NCI-H1105 (cell line): ENCODE measurements around the gene CLDN22.

Experiments
- DNase-seq: peaks from one replicate; lab custom pipeline; 2025; lab: John Stamatoyannopoulos, UW

CLDN22 gene

GRCh38 chr4:183320211-183321059 is at the start of gene CLDN22:
Gene CLDN22, minus strand, starts transcription at chr4:183320276. Its CDS starts 58 bp downstream, at chr4:183320218.
- DNase-seq: no peak

- DNase-seq: no peak
Observed at GRCh38 chr4:183369073-183369472, 49.0 kb upstream of the CLDN22 start.

- DNase-seq: no peak
Observed at GRCh38 chr4:183366206-183366835, 46.2 kb upstream of the CLDN22 start.

- DNase-seq: no peak
Observed at GRCh38 chr4:183364025-183364424, 43.9 kb upstream of the CLDN22 start.

- DNase-seq: no peak
Observed at GRCh38 chr4:183362916-183363542, 43.0 kb upstream of the CLDN22 start.

GRCh38 chr4:183362036-183362435 is 42.0 kb upstream of the CLDN22 start:
- no peak for DNase-seq

GRCh38 chr4:183360161-183360919 is 40.3 kb upstream of the CLDN22 start:
- no peak for DNase-seq

GRCh38 chr4:183358215-183358755 is 38.2 kb upstream of the CLDN22 start:
- DNase-seq: no peak

GRCh38 chr4:183356931-183357675 is 37.0 kb upstream of the CLDN22 start:
- no peak for DNase-seq

- DNase-seq: no peak
Observed at GRCh38 chr4:183356173-183356830, 36.2 kb upstream of the CLDN22 start.

- no peak for DNase-seq
Observed at GRCh38 chr4:183355405-183355804, 35.3 kb upstream of the CLDN22 start.

- no peak for DNase-seq
Observed at GRCh38 chr4:183354219-183354618, 34.1 kb upstream of the CLDN22 start.

- DNase-seq: no peak
Observed at GRCh38 chr4:183353557-183353956, 33.5 kb upstream of the CLDN22 start.

- DNase-seq: no peak
Observed at GRCh38 chr4:183352546-183352945, 32.5 kb upstream of the CLDN22 start.

- no peak for DNase-seq
Observed at GRCh38 chr4:183350317-183351071, 30.4 kb upstream of the CLDN22 start.

- no peak for DNase-seq
Observed at GRCh38 chr4:183349673-183350072, 29.6 kb upstream of the CLDN22 start.

GRCh38 chr4:183348706-183349659 is 28.9 kb upstream of the CLDN22 start:
- no peak for DNase-seq

GRCh38 chr4:183348136-183348535 is 28.1 kb upstream of the CLDN22 start:
- no peak for DNase-seq

GRCh38 chr4:183347566-183347965 is 27.5 kb upstream of the CLDN22 start:
- no peak for DNase-seq
